HepG2 (cell line): Measurements from ENCODE around the gene SRRM2. TPM values are rescaled to one million over a fixed set of nuclear protein-coding genes. Genes with fewer than 3 reads are reported as not detected.

Source experiments
- ARNTL ChIP-seq: sonication (generic); formaldehyde crosslinking; IDR thresholded peaks from 2 replicates; pipeline ENCODE4 v1.4.0; 2020; ENCODE audit warnings: mild to moderate bottlenecking, missing genetic modification reagents
- EED ChIP-seq: sonication (generic); formaldehyde crosslinking; IDR thresholded peaks from 2 replicates; pipeline ENCODE4 v1.5.0; 2020; ENCODE audit warnings: mild to moderate bottlenecking, missing genetic modification reagents
- HMG20A ChIP-seq: IDR thresholded peaks from 2 replicates; pipeline ENCODE4 v1.6.1; 2016; ENCODE audit warnings: borderline replicate concordance
- HNF4G ChIP-seq, 2 experiments: sonication (generic) in 1 of 2; formaldehyde crosslinking in 1 of 2; IDR thresholded peaks; 2 replicates each; pipeline versions ENCODE4 v1.4.0 to v1.6.1; 2011 to 2020; ENCODE audit warnings: borderline replicate concordance in 2 of 2, low read depth in 2 of 2, mild to moderate bottlenecking in 2 of 2, low read length in 1 of 2, missing genetic modification reagents in 1 of 2, moderate library complexity in 1 of 2
- JUN ChIP-seq: sonication (generic); formaldehyde crosslinking; IDR thresholded peaks from 2 replicates; pipeline ENCODE4 v1.4.0; 2020; ENCODE audit warnings: mild to moderate bottlenecking, missing genetic modification reagents
- MTF2 ChIP-seq: sonication (generic); formaldehyde crosslinking; IDR thresholded peaks from 2 replicates; pipeline ENCODE4 v1.5.0; 2020; ENCODE audit warnings: missing genetic modification reagents, borderline replicate concordance
- NCOA5 ChIP-seq: sonication (generic); formaldehyde crosslinking; IDR thresholded peaks from 2 replicates; pipeline ENCODE4 v1.4.0; 2020; ENCODE audit warnings: missing genetic modification reagents
- NONO ChIP-seq, 2 experiments: fragments of 450-650 bp in 1 of 2; sonication (generic) in 1 of 2; formaldehyde crosslinking in 1 of 2; IDR thresholded peaks in 1 of 2; conservative IDR thresholded peaks in 1 of 2; 2 replicates each; pipeline versions ENCODE4 v1.6.1 to v1.8.0; 2017 to 2022; ENCODE audit warnings: mild to moderate bottlenecking in 1 of 2, missing genetic modification reagents in 1 of 2, moderate library complexity in 1 of 2
- PAX8 ChIP-seq: sonication (generic); formaldehyde crosslinking; IDR thresholded peaks from 2 replicates; pipeline ENCODE4 v1.8.0; 2022; ENCODE audit warnings: mild to moderate bottlenecking, missing genetic modification reagents, borderline replicate concordance
- PRDM4 ChIP-seq: sonication (generic); formaldehyde crosslinking; IDR thresholded peaks from 2 replicates; pipeline ENCODE4 v1.9.0; 2021; ENCODE audit warnings: missing genetic modification reagents, borderline replicate concordance
- SPEN ChIP-seq: sonication (generic); formaldehyde crosslinking; IDR thresholded peaks from 2 replicates; pipeline ENCODE4 v1.5.1; 2020; ENCODE audit warnings: low read depth, mild to moderate bottlenecking, missing genetic modification reagents
- TCF7 ChIP-seq: sonication (generic); IDR thresholded peaks from 2 replicates; pipeline ENCODE4 v1.6.1; 2016; ENCODE audit warnings: antibody characterized with exemption, low read depth
- THAP7 ChIP-seq: sonication (generic); formaldehyde crosslinking; IDR thresholded peaks from 2 replicates; pipeline ENCODE4 v1.8.1; 2023; ENCODE audit warnings: mild to moderate bottlenecking, missing genetic modification reagents
- ZFYVE20 ChIP-seq: sonication (generic); formaldehyde crosslinking; IDR thresholded peaks from 2 replicates; pipeline ENCODE4 v1.8.0; 2023; ENCODE audit warnings: low read depth, mild to moderate bottlenecking, moderate library complexity, missing genetic modification reagents, borderline replicate concordance
- ZNF317 ChIP-seq: sonication (generic); formaldehyde crosslinking; IDR thresholded peaks from 2 replicates; pipeline ENCODE4 v1.5.0; 2020; ENCODE audit warnings: mild to moderate bottlenecking, missing genetic modification reagents
- ZNF550 ChIP-seq: sonication (generic); formaldehyde crosslinking; IDR thresholded peaks from 2 replicates; pipeline ENCODE4 v1.4.0; 2020; ENCODE audit warnings: mild to moderate bottlenecking, missing genetic modification reagents, borderline replicate concordance
- ZNF784 ChIP-seq: sonication (generic); formaldehyde crosslinking; IDR thresholded peaks from 2 replicates; pipeline ENCODE4 v1.5.1; 2020; ENCODE audit warnings: missing genetic modification reagents, mild to moderate bottlenecking, borderline replicate concordance
- ZNF788 ChIP-seq: sonication (generic); formaldehyde crosslinking; IDR thresholded peaks from 2 replicates; pipeline ENCODE4 v1.5.0; 2020; ENCODE audit warnings: mild to moderate bottlenecking, missing genetic modification reagents, borderline replicate concordance
- polyA plus RNA-seq, 8 experiments: library from polyadenylated mRNA; depleted of rRNA in 3 of 8; stranded (reverse) in 7 of 8; unstranded in 1 of 8; fragments of >200 nt; fragmentation: Illumina TruSeq in 4 of 8; extraction: Trizol in 4 of 8; gene quantifications; 2 replicates each; pipeline versions ENCODE4 v1.2.1 to v1.2.3, GENCODE V29; 2011 to 2016; ENCODE audit warnings: low read depth in 4 of 8, missing spikeins in 1 of 8, mixed read lengths in 1 of 8; ENCODE audit not compliant: insufficient read depth in 1 of 8
- total RNA-seq, 5 experiments: library from RNA; depleted of rRNA; stranded (reverse); fragments of >200 nt; fragmentation: Illumina TruSeq; extraction: Trizol; gene quantifications; 2 replicates each; pipeline ENCODE4 v1.2.3, GENCODE V29; 2016; ENCODE audit warnings: low read depth in 1 of 5
- TF ChIP-seq, protein P1 (sequence below): sonication (generic); IDR thresholded peaks from 2 replicates; pipeline ENCODE4 v1.6.1; 2016; ENCODE audit warnings: low read depth, borderline replicate concordance
- TF ChIP-seq, protein P2 (sequence below): sonication (generic); formaldehyde crosslinking; IDR thresholded peaks from 2 replicates; pipeline ENCODE4 v1.8.0; 2022; ENCODE audit warnings: missing genetic modification reagents, mild to moderate bottlenecking, borderline replicate concordance

The SRRM2 gene
- total and polyA plus RNA-seq, 2 of the 13 experiments (the other 11 are each of a cell fraction or from before 2014, with no cell fraction given): 50.4 to 112 TPM

- TF ChIP-seq SPEN (CRISPR knock-in tag) (peak; percentile 63; the same call in 1 of the 2 replicates), ZNF317 (no peak), NONO (IDR thresholded peaks at IDR 0.05) (no peak), NONO (CRISPR knock-in tag; conservative IDR thresholded peaks at IDR 0.05) (peak; percentile 75), ZNF550 (no peak), ZNF784 (CRISPR knock-in tag) (0 out of 2 replicates have a peak, but pooled peaks have one; percentile 70), ZNF788 (CRISPR knock-in tag) (peak; percentile 20; the same call in 1 of the 2 replicates), ZFYVE20 (CRISPR knock-in tag) (no peak), THAP7 (peak; percentile 88; the same call in 1 of the 2 replicates), PRDM4 (CRISPR knock-in tag) (no peak), NCOA5 (CRISPR knock-in tag) (no peak), TCF7 (no peak), HNF4G (IDR thresholded peaks at IDR 0.05; ENCODE audit: borderline replicate concordance, low read depth, low read length) (no peak), HNF4G (CRISPR knock-in tag; IDR thresholded peaks at IDR 0.05; ENCODE audit: borderline replicate concordance, low read depth) (no peak), HMG20A (CRISPR knock-in tag) (no peak), ARNTL (CRISPR knock-in tag) (peak; percentile 60), PAX8 (CRISPR knock-in tag) (peak; percentile 88; the same call in 1 of the 2 replicates), JUN (no peak), EED (CRISPR knock-in tag) (no peak), MTF2 (CRISPR knock-in tag) (0 out of 2 replicates have a peak, but pooled peaks have one; percentile 36)
- TF ChIP-seq, protein P1, sequence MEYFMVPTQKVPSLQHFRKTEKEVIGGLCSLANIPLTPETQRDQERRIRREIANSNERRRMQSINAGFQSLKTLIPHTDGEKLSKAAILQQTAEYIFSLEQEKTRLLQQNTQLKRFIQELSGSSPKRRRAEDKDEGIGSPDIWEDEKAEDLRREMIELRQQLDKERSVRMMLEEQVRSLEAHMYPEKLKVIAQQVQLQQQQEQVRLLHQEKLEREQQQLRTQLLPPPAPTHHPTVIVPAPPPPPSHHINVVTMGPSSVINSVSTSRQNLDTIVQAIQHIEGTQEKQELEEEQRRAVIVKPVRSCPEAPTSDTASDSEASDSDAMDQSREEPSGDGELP: no peak
- TF ChIP-seq, protein P2, sequence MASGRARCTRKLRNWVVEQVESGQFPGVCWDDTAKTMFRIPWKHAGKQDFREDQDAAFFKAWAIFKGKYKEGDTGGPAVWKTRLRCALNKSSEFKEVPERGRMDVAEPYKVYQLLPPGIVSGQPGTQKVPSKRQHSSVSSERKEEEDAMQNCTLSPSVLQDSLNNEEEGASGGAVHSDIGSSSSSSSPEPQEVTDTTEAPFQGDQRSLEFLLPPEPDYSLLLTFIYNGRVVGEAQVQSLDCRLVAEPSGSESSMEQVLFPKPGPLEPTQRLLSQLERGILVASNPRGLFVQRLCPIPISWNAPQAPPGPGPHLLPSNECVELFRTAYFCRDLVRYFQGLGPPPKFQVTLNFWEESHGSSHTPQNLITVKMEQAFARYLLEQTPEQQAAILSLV: no peak
Observed at GRCh38 chr16:2777231-2777902, 24.9 kb downstream of the SRRM2 start, which contains the start of gene ELOB (continued).
